ENCODE data around the gene RPS27A.
"Not testable (repeated sequence)": the region's sequence is repeated elsewhere in the genome, so short reads cannot be mapped to it uniquely, and the experiment has no call there.

The RPS27A gene

DNA sequence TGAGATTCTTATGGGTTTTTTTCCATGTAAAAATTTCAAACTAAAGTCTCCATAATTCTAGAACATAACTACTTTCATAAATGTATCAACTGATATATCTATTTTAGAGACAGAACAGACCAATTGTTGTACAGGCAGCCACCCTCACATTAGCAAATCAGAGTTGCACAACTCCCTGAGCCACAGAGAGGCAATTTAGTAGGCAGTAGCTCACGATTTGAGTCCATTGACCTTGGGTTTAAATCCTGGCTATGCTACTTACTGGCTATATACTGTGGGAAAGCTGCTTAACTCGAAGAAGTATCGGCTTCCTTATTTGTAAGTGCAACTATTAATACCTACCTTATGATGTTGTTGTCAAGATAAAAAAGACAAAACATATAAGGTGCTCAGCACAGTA, 20.3 kb downstream of the RPS27A start:
- Mint-ChIP-seq H3K9me3 (no peaks in the 10 kb centered on the region), H3K27ac (peak overlapping the region in 1 of 2 donors; percentile 35), H3K36me3 (ENCODE audit: insufficient read depth) (peaks cover 25% of the 10 kb centered on the region), H3K4me1 (ENCODE audit: low read depth in 2 of 2) (no peaks in the 10 kb centered on the region), H3K27me3 (no peaks in the 10 kb centered on the region), H3K4me3 (no peak overlapping the region)
- DNase-seq: no peak
- no peak for ATAC-seq (replicated peaks)

DNA sequence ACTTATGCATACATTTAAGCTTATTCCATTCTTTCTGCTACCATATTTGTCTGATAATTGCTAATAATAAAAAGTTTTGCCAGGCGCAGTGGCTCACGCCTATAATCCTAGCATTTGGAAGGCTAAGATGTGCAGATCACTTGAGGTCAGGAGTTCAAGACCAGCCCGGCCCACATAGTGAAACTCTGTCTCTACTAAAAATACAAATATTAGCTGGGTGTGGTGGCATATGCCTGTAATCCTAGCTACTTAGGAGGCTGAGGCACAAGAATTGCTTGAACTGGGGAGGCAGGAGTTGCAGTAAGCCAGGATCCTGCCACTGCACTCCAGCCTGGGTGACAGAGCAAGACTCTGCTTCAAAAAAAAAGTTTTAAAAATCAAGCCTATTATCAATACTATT, 27.1 kb downstream of the RPS27A start:
- H3K9me3 Mint-ChIP-seq; ATAC-seq (replicated peaks); DNase-seq; H3K27me3 Mint-ChIP-seq; H3K27ac Mint-ChIP-seq; H3K4me3 Mint-ChIP-seq; H3K4me1 Mint-ChIP-seq (ENCODE audit: low read depth in 2 of 2): not testable (repeated sequence)
- peaks cover 71% of the 10 kb centered on the region for H3K36me3 Mint-ChIP-seq (ENCODE audit: insufficient read depth)

DNA sequence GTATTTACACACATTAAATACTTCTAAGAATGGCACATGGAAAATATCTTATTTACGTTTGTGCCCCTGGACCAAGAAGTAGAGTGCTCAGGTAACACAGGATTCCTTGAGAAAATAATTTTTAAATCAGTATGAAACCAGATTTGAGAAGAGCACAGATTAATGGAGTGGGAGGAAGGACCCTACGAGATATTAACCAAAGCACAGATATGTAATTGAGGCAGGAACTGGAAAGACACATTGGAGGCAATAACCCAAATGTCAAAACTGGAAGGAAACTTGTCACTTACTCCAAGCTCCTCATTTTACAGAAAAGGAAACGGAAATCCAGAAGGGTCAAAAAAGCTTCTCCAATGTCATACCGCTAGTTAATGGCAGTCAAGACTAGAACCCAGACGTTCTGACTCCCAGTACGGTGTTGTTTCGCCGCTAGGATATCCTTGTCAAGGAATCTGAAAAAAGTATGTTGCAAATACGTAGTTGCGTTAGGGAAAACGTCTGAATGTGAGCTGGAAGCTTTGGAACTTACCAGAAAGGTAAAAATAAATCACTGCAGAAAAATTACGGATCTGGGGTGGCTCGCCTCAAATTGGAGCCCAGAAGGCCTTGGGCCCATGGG, 35.9 kb downstream of the RPS27A start:
- Mint-ChIP-seq H3K4me1 (ENCODE audit: low read depth in 2 of 2) (peaks cover 9 to 18% of the 10 kb centered on the region in 2 donors), H3K36me3 (ENCODE audit: insufficient read depth) (peaks cover 38% of the 10 kb centered on the region), H3K4me3 (peak overlapping the region; percentile 91 to 99), H3K27me3 (peaks cover 5 to 6% of the 10 kb centered on the region in 2 donors), H3K27ac (peak overlapping the region; percentile 97 to 99), H3K9me3 (no peaks in the 10 kb centered on the region)
- no peak for ATAC-seq (replicated peaks)
- DNase-seq: no peak

DNA sequence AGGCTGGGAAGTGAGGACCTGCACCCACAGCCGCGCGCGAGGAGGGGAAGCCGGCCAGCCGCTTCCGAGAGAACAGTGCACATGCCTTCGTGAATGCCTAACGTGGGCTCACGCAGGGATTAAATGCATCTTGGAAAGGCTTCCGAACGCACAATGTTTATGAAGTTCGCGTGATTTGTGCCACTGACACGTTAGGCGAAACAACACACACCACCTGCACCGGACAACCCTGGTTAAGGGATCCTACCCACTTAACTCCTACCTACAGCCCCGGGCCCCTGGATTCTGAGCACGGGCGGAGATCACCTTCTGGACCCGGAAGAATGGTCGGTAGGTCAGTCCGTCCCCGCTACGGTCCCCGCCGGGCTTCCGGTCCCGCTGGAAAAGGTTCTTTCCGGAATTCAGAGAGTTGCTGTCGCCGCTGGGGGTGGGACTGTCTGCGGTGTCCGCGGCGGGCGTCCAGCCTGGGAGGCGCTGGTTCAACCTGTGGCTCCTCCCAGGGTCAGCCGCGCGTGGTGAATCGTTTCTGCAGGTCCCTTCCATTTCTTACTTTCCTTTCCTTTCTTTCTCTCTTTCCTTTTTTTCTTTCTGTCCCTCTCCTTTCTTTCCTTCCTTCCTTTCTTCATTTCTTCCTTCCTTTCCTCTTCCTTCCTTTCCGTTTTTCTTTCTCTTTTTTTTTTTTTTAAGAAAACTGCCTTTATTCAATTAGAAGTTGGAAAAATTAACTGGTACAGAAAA, 36.6 kb downstream of the RPS27A start, which contains the start of gene MTIF2:
Gene MTIF2 (minus strand): TSS at position 325 of the 738 bp plus-strand sequence. CDS start 5,373 bp downstream, outside the sequence.
- ATAC-seq (replicated peaks): peak; percentile 93
- Mint-ChIP-seq H3K4me1 (ENCODE audit: low read depth in 2 of 2) (peaks cover 9 to 18% of the 10 kb centered on the region in 2 donors), H3K27ac (peak within 1 kb of the TSS; percentile 97 to 99)

DNA sequence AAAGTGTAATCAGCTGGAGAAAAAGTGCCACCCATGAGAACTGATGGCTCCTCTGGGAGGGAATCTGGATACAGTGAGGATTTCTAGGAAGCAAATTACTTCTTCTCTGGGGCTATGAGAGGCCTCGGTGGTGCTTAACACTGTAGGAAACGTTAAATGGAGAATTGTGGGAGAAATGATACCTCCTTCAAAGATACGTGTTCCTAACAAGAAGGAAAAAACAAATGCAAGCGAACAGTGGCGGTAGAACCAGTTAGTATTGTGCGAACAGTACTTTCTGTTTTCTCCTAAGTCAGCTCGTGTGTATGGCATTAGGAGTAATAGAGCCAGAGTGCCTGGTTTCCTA, 37.1 kb downstream of the RPS27A start:
- peak; percentile 4 for ATAC-seq (replicated peaks)

More for the DNA sequence above, 36.6 kb downstream of the RPS27A start, which contains the start of gene MTIF2:
- H3K36me3 Mint-ChIP-seq (ENCODE audit: insufficient read depth): peaks cover 31% of the 10 kb centered on the region
- H3K27me3 Mint-ChIP-seq: peaks cover 6 to 12% of the 10 kb centered on the region in 2 donors
- DNase-seq: peak; percentile 86 to 87 (median 86)
- peak within 1 kb of the TSS; percentile 91 to 99 for H3K4me3 Mint-ChIP-seq
- H3K9me3 Mint-ChIP-seq: no peaks in the 10 kb centered on the region

DNA sequence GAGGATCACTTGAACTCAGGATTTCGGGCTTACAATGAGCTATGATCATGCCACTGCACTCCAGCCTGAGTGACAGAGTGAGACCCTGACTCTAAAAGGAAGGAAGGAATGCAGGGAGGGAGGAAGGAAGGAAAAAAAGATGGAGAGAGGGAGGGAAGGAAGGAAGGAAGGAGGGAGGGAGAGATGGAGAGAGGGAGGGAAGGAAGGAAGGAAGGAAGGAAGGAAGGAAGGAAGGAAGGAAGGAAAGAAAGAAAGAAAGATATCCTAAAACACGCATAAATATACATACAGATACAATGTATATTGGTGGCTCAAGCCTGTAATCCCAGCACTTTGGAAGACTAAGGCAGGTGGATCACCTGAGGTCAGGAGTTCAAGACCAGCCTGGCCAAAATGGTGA, 41.9 kb downstream of the RPS27A start:
- H3K9me3 Mint-ChIP-seq; DNase-seq; H3K36me3 Mint-ChIP-seq (ENCODE audit: insufficient read depth); H3K4me1 Mint-ChIP-seq (ENCODE audit: low read depth in 2 of 2); H3K4me3 Mint-ChIP-seq; H3K27ac Mint-ChIP-seq; ATAC-seq (replicated peaks): not testable (repeated sequence)
- peaks cover 6 to 18% of the 10 kb centered on the region in 2 donors for H3K27me3 Mint-ChIP-seq

More for the DNA sequence above, 37.1 kb downstream of the RPS27A start:
- peaks cover 9 to 18% of the 10 kb centered on the region in 2 donors for H3K4me1 Mint-ChIP-seq (ENCODE audit: low read depth in 2 of 2)
- H3K36me3 Mint-ChIP-seq (ENCODE audit: insufficient read depth): peaks cover 25% of the 10 kb centered on the region
- H3K9me3 Mint-ChIP-seq: no peaks in the 10 kb centered on the region
- peak in 1 of 3 experiments; percentile 7 for DNase-seq
- H3K27ac Mint-ChIP-seq: peak overlapping the region; percentile 97 to 99
- peaks cover 6 to 18% of the 10 kb centered on the region in 2 donors for H3K27me3 Mint-ChIP-seq
- peak overlapping the region; percentile 91 to 99 for H3K4me3 Mint-ChIP-seq

DNA sequence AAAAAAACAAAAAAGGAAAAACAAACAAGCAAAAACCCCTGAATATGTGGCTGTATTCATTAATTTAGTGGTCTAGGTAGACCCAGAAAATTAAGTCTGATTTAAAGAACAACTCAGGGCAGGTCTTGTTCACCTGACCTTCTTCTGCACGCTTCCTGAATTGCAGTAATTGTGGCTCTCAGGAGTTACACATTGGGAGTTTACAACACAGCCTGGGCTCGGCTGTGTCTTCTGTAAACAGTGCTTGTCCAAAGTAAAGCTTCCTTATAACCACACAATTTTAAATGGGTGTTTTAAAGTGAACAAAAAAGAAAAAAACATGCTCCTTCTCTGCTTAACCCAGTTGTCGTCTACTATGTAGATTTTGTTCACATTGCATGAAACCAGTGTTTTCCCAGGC, 44.8 kb downstream of the RPS27A start:
- H3K27ac Mint-ChIP-seq: no peak overlapping the region
- H3K27me3 Mint-ChIP-seq: peaks cover 6 to 18% of the 10 kb centered on the region in 2 donors
- peaks cover 4% of the 10 kb centered on the region for H3K36me3 Mint-ChIP-seq (ENCODE audit: insufficient read depth)

DNA sequence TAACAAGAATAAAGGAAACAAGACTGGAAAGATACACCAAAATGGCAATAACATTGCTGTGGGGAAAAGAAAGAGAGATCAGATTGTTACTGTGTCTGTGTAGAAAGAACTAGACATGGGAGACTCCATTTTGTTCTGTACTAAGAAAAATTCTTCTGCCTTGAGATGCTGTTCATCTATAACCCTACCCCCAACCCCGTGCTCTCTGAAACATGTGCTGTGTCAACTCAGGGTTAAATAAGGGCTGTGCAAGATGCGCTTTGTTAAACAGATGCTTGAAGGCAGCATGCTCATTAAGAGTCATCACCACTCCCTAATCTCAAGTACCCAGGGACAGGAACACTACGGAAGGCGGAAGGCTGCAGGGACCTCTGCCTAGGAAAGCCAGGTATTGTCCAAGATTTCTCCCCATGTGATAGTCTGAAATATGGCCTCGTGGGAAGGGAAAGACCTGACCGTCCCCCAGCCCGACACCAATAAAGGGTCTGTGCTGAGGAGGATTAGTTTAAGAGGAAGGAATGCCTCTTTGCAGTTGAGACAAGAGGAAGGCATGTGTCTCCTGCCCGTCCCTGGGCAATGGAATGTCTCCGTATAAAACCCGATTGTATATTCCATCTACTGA, 46.8 kb downstream of the RPS27A start:
- H3K36me3 Mint-ChIP-seq (ENCODE audit: insufficient read depth); H3K4me3 Mint-ChIP-seq; H3K9me3 Mint-ChIP-seq; ATAC-seq (replicated peaks); H3K27ac Mint-ChIP-seq; H3K4me1 Mint-ChIP-seq (ENCODE audit: low read depth in 2 of 2); H3K27me3 Mint-ChIP-seq; DNase-seq: not testable (repeated sequence)

More for the DNA sequence above, 44.8 kb downstream of the RPS27A start:
- Mint-ChIP-seq H3K9me3 (no peaks in the 10 kb centered on the region), H3K4me3 (no peak overlapping the region), H3K4me1 (ENCODE audit: low read depth in 2 of 2) (no peaks in the 10 kb centered on the region)
- DNase-seq (no peak), ATAC-seq (replicated peaks) (no peak)

DNA sequence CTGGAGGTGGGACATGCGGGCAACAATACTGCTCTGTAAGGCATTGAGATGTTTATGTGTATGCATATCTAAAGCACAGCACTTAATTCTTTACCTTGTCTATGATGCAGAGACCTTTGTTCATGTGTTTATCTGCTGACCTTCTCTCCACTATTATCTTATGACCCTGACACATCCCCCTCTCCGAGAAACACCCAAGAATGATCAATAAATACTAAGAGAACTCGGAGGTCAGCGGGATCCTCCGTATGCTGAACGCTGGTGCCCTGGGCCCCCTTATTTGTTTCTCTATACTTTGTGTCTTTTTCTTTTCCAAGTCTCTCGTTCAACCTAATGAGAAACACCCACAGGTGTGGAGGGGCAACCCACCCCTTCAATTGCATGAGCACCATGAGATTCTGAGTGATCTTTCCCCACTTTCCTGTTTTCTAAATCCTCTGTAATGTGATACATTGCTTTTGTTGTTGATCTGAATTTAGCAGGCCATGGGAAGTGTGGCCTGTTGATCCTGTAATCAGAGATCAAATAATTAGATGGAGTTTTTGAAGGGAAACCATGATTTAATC, 47.5 kb downstream of the RPS27A start:
- not testable (repeated sequence) for H3K9me3 Mint-ChIP-seq; H3K36me3 Mint-ChIP-seq (ENCODE audit: insufficient read depth); DNase-seq; ATAC-seq (replicated peaks); H3K4me1 Mint-ChIP-seq (ENCODE audit: low read depth in 2 of 2); H3K4me3 Mint-ChIP-seq; H3K27me3 Mint-ChIP-seq; H3K27ac Mint-ChIP-seq

DNA sequence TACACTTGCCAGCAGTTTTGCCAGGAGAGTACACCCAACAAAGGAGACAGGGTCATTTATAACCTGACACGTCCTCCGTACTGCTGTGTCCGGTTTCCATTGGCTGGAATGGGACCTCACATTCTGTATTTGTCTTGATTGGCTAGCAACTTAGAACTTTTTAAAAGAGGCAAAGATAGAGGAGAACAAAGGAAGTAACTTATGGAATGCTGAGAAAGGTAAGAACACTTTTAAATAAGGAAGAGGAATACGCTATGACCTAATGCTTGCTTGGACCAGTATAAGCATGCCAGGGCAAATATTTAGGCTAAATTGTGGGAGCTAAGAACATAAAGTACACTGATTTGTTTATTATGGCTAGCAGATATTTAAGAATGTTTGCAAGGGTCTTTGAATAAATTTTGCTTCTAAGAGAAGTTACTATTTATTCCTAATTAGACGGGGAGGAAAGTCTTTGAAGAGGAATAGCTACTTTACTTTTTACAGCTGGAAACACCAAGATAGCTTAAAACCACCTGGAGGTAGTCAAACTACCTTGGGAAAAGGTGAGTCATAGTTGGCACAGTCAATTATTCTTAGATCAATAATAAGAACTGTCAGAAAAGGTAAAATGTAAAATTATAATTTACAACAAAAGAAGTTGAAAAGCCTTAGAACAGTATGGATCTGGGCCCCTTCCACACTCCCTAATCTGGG, 48.5 kb downstream of the RPS27A start:
- peak overlapping the region; percentile 64 to 84 for H3K4me3 Mint-ChIP-seq
- H3K27ac Mint-ChIP-seq: peak overlapping the region; percentile 97 to 98
- not testable (repeated sequence) for H3K27me3 Mint-ChIP-seq; H3K9me3 Mint-ChIP-seq; DNase-seq; H3K36me3 Mint-ChIP-seq (ENCODE audit: insufficient read depth); ATAC-seq (replicated peaks); H3K4me1 Mint-ChIP-seq (ENCODE audit: low read depth in 2 of 2)

DNA sequence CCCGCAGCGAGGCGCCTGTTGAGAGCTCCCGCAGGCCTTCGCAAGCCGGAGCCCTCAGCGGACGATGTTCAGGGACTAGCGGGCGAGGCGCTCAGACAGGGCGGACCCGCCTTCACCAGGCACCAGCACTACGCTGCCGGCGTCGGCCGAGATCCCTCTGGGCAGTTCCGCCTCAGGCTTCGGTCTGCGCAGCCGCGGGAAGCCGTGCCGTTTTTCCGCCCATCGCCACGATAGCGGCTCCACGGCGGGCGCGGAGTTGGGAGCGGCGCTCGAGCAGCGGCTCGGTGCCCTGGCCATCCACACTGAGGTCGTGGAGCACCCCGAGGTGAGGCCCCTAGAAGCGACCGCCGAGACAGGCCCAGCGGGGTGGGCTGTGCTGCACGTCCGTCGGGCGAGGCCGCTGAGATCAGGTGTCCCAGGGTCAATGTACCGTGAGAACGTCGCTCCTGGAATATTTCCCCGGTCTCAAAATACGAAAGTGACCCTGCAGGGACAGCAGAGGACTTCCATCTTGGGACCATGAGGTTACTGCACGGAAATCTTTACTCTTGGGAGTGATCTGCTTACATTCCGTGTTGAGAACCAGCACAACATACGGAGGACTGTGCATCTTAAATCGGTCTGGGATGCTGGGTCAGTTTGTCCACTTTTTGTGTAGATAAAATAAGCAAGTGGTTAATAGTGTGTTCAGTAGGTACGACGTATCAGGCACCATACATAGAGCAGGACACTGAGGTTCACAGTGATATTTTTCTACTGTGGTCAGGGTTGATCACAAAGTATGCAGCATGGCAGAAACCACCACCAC, 49.8 kb downstream of the RPS27A start:
- no peaks in the 10 kb centered on the region for H3K27me3 Mint-ChIP-seq
- H3K4me1 Mint-ChIP-seq (ENCODE audit: low read depth in 2 of 2): peaks cover 6 to 9% of the 10 kb centered on the region in 2 donors
- H3K4me3 Mint-ChIP-seq: peak overlapping the region; percentile 84 to 88
- peak overlapping the region; percentile 97 to 98 for H3K27ac Mint-ChIP-seq
- peak; percentile 97 for ATAC-seq (replicated peaks)
- H3K9me3 Mint-ChIP-seq: no peaks in the 10 kb centered on the region
- peaks cover 7% of the 10 kb centered on the region for H3K36me3 Mint-ChIP-seq (ENCODE audit: insufficient read depth)
- DNase-seq: peak; percentile 82 to 85 (median 83)

DNA sequence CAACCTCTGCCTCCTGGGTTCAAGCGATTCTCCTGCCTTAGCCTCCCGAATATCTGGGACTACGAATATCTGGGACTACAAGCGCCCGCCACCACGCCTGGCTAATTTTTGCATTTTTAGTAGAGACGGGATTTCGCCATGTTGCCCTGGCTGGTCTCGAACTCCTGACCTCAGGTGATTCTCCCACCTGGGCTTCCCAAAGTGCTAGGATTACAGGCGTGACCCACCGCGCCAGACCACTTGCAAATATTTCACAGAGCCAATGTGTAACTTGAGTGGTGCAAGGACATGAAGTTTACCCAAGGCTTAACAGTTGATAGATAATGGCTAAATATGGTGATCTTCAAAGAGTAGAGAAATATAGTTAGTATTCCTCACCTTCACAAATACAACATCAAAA, 50.6 kb downstream of the RPS27A start:
- no peak for ATAC-seq (replicated peaks)
- Mint-ChIP-seq H3K9me3 (no peaks in the 10 kb centered on the region), H3K36me3 (ENCODE audit: insufficient read depth) (peaks cover 7% of the 10 kb centered on the region), H3K4me3 (peak overlapping the region; percentile 84 to 88), H3K27ac (peak overlapping the region; percentile 97 to 98), H3K4me1 (ENCODE audit: low read depth in 2 of 2) (peaks cover 6 to 9% of the 10 kb centered on the region in 2 donors), H3K27me3 (no peaks in the 10 kb centered on the region)
- DNase-seq: no peak
